ENCODE results near the gene NDUFB7.

GRCh38 chr19:14565765-14566711, 5.8 kb downstream of the NDUFB7 start:
- no peak for TF ChIP-seq JUNB (IDR thresholded peaks at IDR 0.05; ENCODE audit: unreplicated experiment)
- TF ChIP-seq EZH2 (IDR thresholded peaks at IDR 0.05; ENCODE audit: low read depth, unreplicated experiment): no peak

Data from GM23338 (cell line).